ENCODE data around the gene NEUROG2.

Gene NEUROG2

GRCh38 chr4:112536123-112536522, 20.1 kb upstream of the NEUROG2 start:
- Histone ChIP-seq H3F3A (ENCODE audit: low read depth) (no peaks in the 10 kb centered on the region), H3K79me2 (ENCODE audit: insufficient read depth, low read length) (no peaks in the 10 kb centered on the region), H3K27me3 (ENCODE audit: insufficient read depth, low read length, poor library complexity, severe bottlenecking) (no peaks in the 10 kb centered on the region), H3K9ac (ENCODE audit: low read depth, low read length, poor library complexity, severe bottlenecking) (no peak overlapping the region), H3K4me3 (ENCODE audit: low read length, poor library complexity, severe bottlenecking) (no peak overlapping the region), H3K36me3 (ENCODE audit: insufficient read depth, low read length) (peaks cover 9% of the 10 kb centered on the region; the same call in 1 of the 2 replicates), H4K20me1 (ENCODE audit: insufficient read depth, low read length, poor library complexity, severe bottlenecking) (no peaks in the 10 kb centered on the region), H3K9me2 (replicated peaks; ENCODE audit: low read depth, low read length) (no peaks in the 10 kb centered on the region), H3K4me1 (ENCODE audit: insufficient read depth, low read length, poor library complexity, severe bottlenecking) (no peaks in the 10 kb centered on the region), H3K9me3 (ENCODE audit: insufficient read depth, low read depth, low read length) (no peaks in the 10 kb centered on the region), H2AFZ (ENCODE audit: low read length) (no peak overlapping the region), H3K4me2 (ENCODE audit: low read depth, low read length, poor library complexity, severe bottlenecking) (no peak overlapping the region)
- TF ChIP-seq EZH2phosphoT487 (IDR thresholded peaks at IDR 0.05; ENCODE audit: borderline replicate concordance): no peak
- no peak for TF ChIP-seq CTCF (conservative IDR thresholded peaks at IDR 0.05; ENCODE audit: low read length)

- Histone ChIP-seq H4K20me1 (ENCODE audit: insufficient read depth, low read length, poor library complexity, severe bottlenecking) (no peaks in the 10 kb centered on the region), H2AFZ (ENCODE audit: low read length) (no peak overlapping the region), H3K79me2 (ENCODE audit: insufficient read depth, low read length) (no peaks in the 10 kb centered on the region), H3K4me1 (ENCODE audit: insufficient read depth, low read length, poor library complexity, severe bottlenecking) (no peaks in the 10 kb centered on the region), H3K36me3 (ENCODE audit: insufficient read depth, low read length) (no peaks in the 10 kb centered on the region), H3K9ac (ENCODE audit: low read depth, low read length, poor library complexity, severe bottlenecking) (no peak overlapping the region), H3K4me3 (ENCODE audit: low read length, poor library complexity, severe bottlenecking) (no peak overlapping the region), H3F3A (ENCODE audit: low read depth) (no peaks in the 10 kb centered on the region), H3K27me3 (ENCODE audit: insufficient read depth, low read length, poor library complexity, severe bottlenecking) (no peaks in the 10 kb centered on the region), H3K9me2 (replicated peaks; ENCODE audit: low read depth, low read length) (no peaks in the 10 kb centered on the region), H3K9me3 (ENCODE audit: insufficient read depth, low read depth, low read length) (no peaks in the 10 kb centered on the region), H3K4me2 (ENCODE audit: low read depth, low read length, poor library complexity, severe bottlenecking) (no peak overlapping the region)
- no peak for TF ChIP-seq CTCF (conservative IDR thresholded peaks at IDR 0.05; ENCODE audit: low read length)
- no peak for TF ChIP-seq EZH2phosphoT487 (IDR thresholded peaks at IDR 0.05; ENCODE audit: borderline replicate concordance)
Measured at GRCh38 chr4:112532267-112532666, 16.3 kb upstream of the NEUROG2 start.

- Histone ChIP-seq H3K9me3 (ENCODE audit: insufficient read depth, low read depth, low read length) (no peaks in the 10 kb centered on the region), H3K4me3 (ENCODE audit: low read length, poor library complexity, severe bottlenecking) (no peak overlapping the region), H3K4me1 (ENCODE audit: insufficient read depth, low read length, poor library complexity, severe bottlenecking) (no peaks in the 10 kb centered on the region), H3K27me3 (ENCODE audit: insufficient read depth, low read length, poor library complexity, severe bottlenecking) (no peaks in the 10 kb centered on the region), H4K20me1 (ENCODE audit: insufficient read depth, low read length, poor library complexity, severe bottlenecking) (no peaks in the 10 kb centered on the region), H3K9me2 (replicated peaks; ENCODE audit: low read depth, low read length) (no peaks in the 10 kb centered on the region), H3F3A (ENCODE audit: low read depth) (no peaks in the 10 kb centered on the region), H3K4me2 (ENCODE audit: low read depth, low read length, poor library complexity, severe bottlenecking) (no peak overlapping the region), H2AFZ (ENCODE audit: low read length) (no peak overlapping the region), H3K36me3 (ENCODE audit: insufficient read depth, low read length) (no peaks in the 10 kb centered on the region), H3K79me2 (ENCODE audit: insufficient read depth, low read length) (no peaks in the 10 kb centered on the region), H3K9ac (ENCODE audit: low read depth, low read length, poor library complexity, severe bottlenecking) (no peak overlapping the region)
- TF ChIP-seq EZH2phosphoT487 (IDR thresholded peaks at IDR 0.05; ENCODE audit: borderline replicate concordance): no peak
- no peak for TF ChIP-seq CTCF (conservative IDR thresholded peaks at IDR 0.05; ENCODE audit: low read length)
Measured at GRCh38 chr4:112531146-112531545, 15.2 kb upstream of the NEUROG2 start.

Measured in Loucy (cell line).